ENCODE data around the gene MYADML2.

MYADML2 gene

GRCh38 chr17:81895400-81895799 lies 51.6 kb downstream of the MYADML2 start:
- DNase-seq, result no peak

GRCh38 chr17:81891303-81891552 lies 55.8 kb downstream of the MYADML2 start:
- no peak for DNase-seq

GRCh38 chr17:81890447-81891302 lies 56.4 kb downstream of the MYADML2 start:
- peak; percentile 22 for DNase-seq

All from CD4-positive, alpha-beta T cell treated with Interleukin-17A for 4 hours (primary cell).